Measurements from ENCODE around the gene ATP5PD.
"Not testable (repeated sequence)": the region's sequence is repeated elsewhere in the genome, so short reads cannot be mapped to it uniquely, and the experiment has no call there.

ATP5PD gene

GRCh38 chr17:75077496-75078283, 30.9 kb upstream of the ATP5PD start:
- no peak for DNase-seq (ENCODE audit: low read depth)

- DNase-seq (ENCODE audit: low read depth): no peak
Observed at GRCh38 chr17:75077072-75077495, 30.3 kb upstream of the ATP5PD start.

GRCh38 chr17:75075597-75076336, 29.0 kb upstream of the ATP5PD start:
- DNase-seq (ENCODE audit: low read depth): no peak

- DNase-seq (ENCODE audit: low read depth): no peak
Observed at GRCh38 chr17:75074532-75074931, 27.8 kb upstream of the ATP5PD start.

GRCh38 chr17:75073618-75074047, 26.9 kb upstream of the ATP5PD start:
- no peak for DNase-seq (ENCODE audit: low read depth)

- not testable (repeated sequence) for DNase-seq (ENCODE audit: low read depth)
Observed at GRCh38 chr17:75072909-75073308, 26.1 kb upstream of the ATP5PD start.

GRCh38 chr17:75071478-75072271, 24.9 kb upstream of the ATP5PD start:
- not testable (repeated sequence) for DNase-seq (ENCODE audit: low read depth)

GRCh38 chr17:75069783-75070182, 23.0 kb upstream of the ATP5PD start:
- DNase-seq (ENCODE audit: low read depth): no peak

- DNase-seq (ENCODE audit: low read depth): no peak
Observed at GRCh38 chr17:75068750-75069149, 22.0 kb upstream of the ATP5PD start.

- no peak for DNase-seq (ENCODE audit: low read depth)
Observed at GRCh38 chr17:75067856-75068255, 21.1 kb upstream of the ATP5PD start.

- no peak for DNase-seq (ENCODE audit: low read depth)
Observed at GRCh38 chr17:75065562-75066151, 18.9 kb upstream of the ATP5PD start.

- no peak for DNase-seq (ENCODE audit: low read depth)
Observed at GRCh38 chr17:75064867-75065561, 18.2 kb upstream of the ATP5PD start.

- DNase-seq (ENCODE audit: low read depth): no peak
Observed at GRCh38 chr17:75064460-75064859, 17.7 kb upstream of the ATP5PD start.

GRCh38 chr17:75064040-75064439, 17.3 kb upstream of the ATP5PD start:
- DNase-seq (ENCODE audit: low read depth): no peak

GRCh38 chr17:75063626-75064025, 16.9 kb upstream of the ATP5PD start:
- DNase-seq (ENCODE audit: low read depth): no peak

GRCh38 chr17:75063201-75063600, 16.4 kb upstream of the ATP5PD start:
- no peak for DNase-seq (ENCODE audit: low read depth)

- DNase-seq (ENCODE audit: low read depth): no peak
Observed at GRCh38 chr17:75061618-75062017, 14.8 kb upstream of the ATP5PD start.

- DNase-seq (ENCODE audit: low read depth): no peak
Observed at GRCh38 chr17:75061055-75061438, 14.3 kb upstream of the ATP5PD start.

GRCh38 chr17:75060434-75061054, 13.8 kb upstream of the ATP5PD start:
- no peak for DNase-seq (ENCODE audit: low read depth)

GRCh38 chr17:75059369-75060345, 12.9 kb upstream of the ATP5PD start:
- DNase-seq (ENCODE audit: low read depth): no peak
